Measurements from ENCODE around the gene ILF3. TPM values are rescaled to one million over a fixed set of nuclear protein-coding genes. Genes with fewer than 3 reads are reported as not detected.

Gene ILF3
- total RNA-seq, 1 experiment from 2014 or later, result 267 TPM

- intact Hi-C loops (cut with micrococcal nuclease; ENCODE audit: unreplicated experiment), result no loop called here
- Mint-ChIP-seq H3K4me3 (ENCODE audit: low read depth, unreplicated experiment) (no peak overlapping the region), H3K36me3 (ENCODE audit: insufficient read depth, unreplicated experiment) (peaks cover 31% of the 10 kb centered on the region), H3K9me3 (ENCODE audit: low read depth, unreplicated experiment) (no peaks in the 10 kb centered on the region), H3K4me1 (ENCODE audit: low read depth, unreplicated experiment) (no peaks in the 10 kb centered on the region), H3K27ac (ENCODE audit: unreplicated experiment) (no peak overlapping the region), H3K27me3 (ENCODE audit: unreplicated experiment) (no peaks in the 10 kb centered on the region)
- TF ChIP-seq CTCF (IDR thresholded peaks at IDR 0.05; ENCODE audit: unreplicated experiment), result no peak
- CTCF ChIA-PET, result interaction anchor here (0.7 kb wide), 1 partner anchor 9 kb away, joined by 3 read pairs; no protein-coding TSS in a partner anchor
- DNase-seq, result no peak
- BruUV-seq (replicated peaks), result no TSS peak
Observed at GRCh38 chr19:10642473-10643171, 11.5 kb upstream of the ILF3 start.

GRCh38 chr19:10643172-10643967 is 10.8 kb upstream of the ILF3 start:
- no peak for DNase-seq
- no peaks in the 10 kb centered on the region for H3K27me3 Mint-ChIP-seq (ENCODE audit: unreplicated experiment)
- no peak overlapping the region for H3K27ac Mint-ChIP-seq (ENCODE audit: unreplicated experiment)
- H3K36me3 Mint-ChIP-seq (ENCODE audit: insufficient read depth, unreplicated experiment), result peaks cover 24% of the 10 kb centered on the region
- CTCF ChIA-PET, result interaction anchor here (0.6 to 2.1 kb wide), 3 partner anchors 17 to 261 kb away, joined by 3 to 46 read pairs (median 9); no protein-coding TSS in a partner anchor
- BruUV-seq (replicated peaks), result no TSS peak
- no peaks in the 10 kb centered on the region for H3K4me1 Mint-ChIP-seq (ENCODE audit: low read depth, unreplicated experiment)
- intact Hi-C loops (cut with micrococcal nuclease; ENCODE audit: unreplicated experiment), result no loop called here
- no peak for TF ChIP-seq CTCF (IDR thresholded peaks at IDR 0.05; ENCODE audit: unreplicated experiment)
- H3K9me3 Mint-ChIP-seq (ENCODE audit: low read depth, unreplicated experiment), result no peaks in the 10 kb centered on the region
- H3K4me3 Mint-ChIP-seq (ENCODE audit: low read depth, unreplicated experiment), result no peak overlapping the region

- Mint-ChIP-seq H3K4me3 (ENCODE audit: low read depth, unreplicated experiment) (no peak overlapping the region), H3K27ac (ENCODE audit: unreplicated experiment) (no peak overlapping the region), H3K9me3 (ENCODE audit: low read depth, unreplicated experiment) (no peaks in the 10 kb centered on the region), H3K4me1 (ENCODE audit: low read depth, unreplicated experiment) (no peaks in the 10 kb centered on the region), H3K27me3 (ENCODE audit: unreplicated experiment) (no peaks in the 10 kb centered on the region), H3K36me3 (ENCODE audit: insufficient read depth, unreplicated experiment) (peaks cover 23% of the 10 kb centered on the region)
- TF ChIP-seq CTCF (IDR thresholded peaks at IDR 0.05; ENCODE audit: unreplicated experiment), result no peak
- no peak for DNase-seq
- CTCF ChIA-PET, result interaction anchor here (0.6 to 2.1 kb wide), 4 partner anchors 17 to 261 kb away, joined by 3 to 46 read pairs (median 7); no protein-coding TSS in a partner anchor
- intact Hi-C loops (cut with micrococcal nuclease; ENCODE audit: unreplicated experiment), result loop anchor here (1.0 kb wide), 1 partner anchor 63 kb away; no protein-coding TSS in a partner anchor
- TSS peak; percentile 89 for BruUV-seq (replicated peaks)
Observed at GRCh38 chr19:10643968-10644259, 10.2 kb upstream of the ILF3 start.

- CTCF ChIA-PET, result interaction anchor here (0.6 to 2.1 kb wide), 10 partner anchors 18 to 219 kb away, joined by 3 to 46 read pairs (median 6); partner anchors contain the start of gene SLC44A2
- intact Hi-C loops (cut with micrococcal nuclease; ENCODE audit: unreplicated experiment), result loop anchor here (1.0 kb wide), 1 partner anchor 63 kb away; no protein-coding TSS in a partner anchor
- peak; percentile 77 for TF ChIP-seq CTCF (IDR thresholded peaks at IDR 0.05; ENCODE audit: unreplicated experiment)
- DNase-seq, result peak; percentile 86
- BruUV-seq (replicated peaks), result no TSS peak
- H3K27ac Mint-ChIP-seq (ENCODE audit: unreplicated experiment), result peak overlapping the region; percentile 9
- no peaks in the 10 kb centered on the region for H3K9me3 Mint-ChIP-seq (ENCODE audit: low read depth, unreplicated experiment)
- no peaks in the 10 kb centered on the region for H3K27me3 Mint-ChIP-seq (ENCODE audit: unreplicated experiment)
- peaks cover 18% of the 10 kb centered on the region for H3K36me3 Mint-ChIP-seq (ENCODE audit: insufficient read depth, unreplicated experiment)
- H3K4me3 Mint-ChIP-seq (ENCODE audit: low read depth, unreplicated experiment), result no peak overlapping the region
- no peaks in the 10 kb centered on the region for H3K4me1 Mint-ChIP-seq (ENCODE audit: low read depth, unreplicated experiment)
Observed at GRCh38 chr19:10644260-10645007, 9.7 kb upstream of the ILF3 start.

All from Calu3 (cell line).